ENCODE measurements around the gene RFX7.
"Not testable (repeated sequence)": the region's sequence is repeated elsewhere in the genome, so short reads cannot be mapped to it uniquely, and the experiment has no call there.

Gene RFX7

GRCh38 chr15:56243163-56244037 lies at the start of gene RFX7:
Gene RFX7, minus strand, starts transcription at chr15:56243879. Its CDS starts 594 bp downstream, at chr15:56243285.
- DNase-seq (ENCODE audit: low spot score) = peak; percentile 89

DNA sequence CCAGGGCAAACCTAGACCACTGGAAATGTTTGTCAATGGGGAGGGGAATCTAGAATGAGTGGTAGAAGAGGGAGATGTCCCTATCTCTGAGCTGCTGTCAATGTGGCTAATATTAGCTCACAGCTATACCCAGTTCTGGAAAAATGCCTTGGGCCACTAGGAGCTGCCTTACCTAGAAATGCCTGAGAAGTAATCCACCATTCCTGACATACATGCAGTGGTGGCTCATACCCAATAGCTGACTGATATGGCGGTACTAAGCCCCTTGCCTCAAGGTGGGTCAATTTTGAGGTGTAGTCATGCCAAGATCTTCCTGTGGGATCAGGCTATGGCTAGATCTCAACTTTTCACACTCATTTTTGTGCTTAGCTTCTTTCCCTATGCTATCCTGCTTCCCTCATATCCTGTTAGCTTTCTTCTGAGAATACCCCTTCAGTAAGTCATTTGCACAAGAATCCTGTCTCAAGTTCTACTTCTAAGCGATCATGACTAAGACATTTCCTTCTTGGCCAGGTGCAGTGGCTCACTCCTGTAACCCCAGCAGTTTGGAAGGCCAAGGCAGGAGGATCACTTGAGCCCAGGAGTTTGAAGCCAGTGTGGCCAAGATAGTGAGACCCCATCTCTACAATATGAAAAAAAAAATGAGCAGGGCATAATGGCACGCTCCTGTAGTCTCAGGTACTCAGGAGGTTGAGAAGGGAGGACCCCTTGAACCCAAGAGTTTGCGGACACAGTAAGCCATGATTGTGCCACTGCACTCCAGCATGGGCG lies 49.1 kb upstream of the RFX7 start:
- DNase-seq (ENCODE audit: low spot score) = no peak

DNA sequence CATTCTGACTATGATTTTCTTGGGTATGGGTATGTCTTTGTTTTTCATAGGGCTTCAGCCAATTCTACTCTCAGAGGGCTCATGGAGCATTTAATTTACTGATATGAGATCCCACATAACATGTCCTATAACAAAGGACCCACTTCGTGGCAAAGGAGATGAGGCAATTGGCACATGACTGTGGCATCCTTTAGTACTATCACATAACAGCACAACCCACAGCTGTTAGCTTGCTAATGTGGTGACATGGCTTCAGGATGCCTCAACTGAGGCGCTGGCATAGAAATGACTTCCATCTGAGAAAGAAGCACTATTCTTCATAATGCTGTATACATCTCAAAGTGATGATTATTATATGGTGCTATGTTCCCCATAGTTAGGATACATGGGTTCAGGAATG lies 48.1 kb upstream of the RFX7 start:
- DNase-seq (ENCODE audit: low spot score) = no peak

DNA sequence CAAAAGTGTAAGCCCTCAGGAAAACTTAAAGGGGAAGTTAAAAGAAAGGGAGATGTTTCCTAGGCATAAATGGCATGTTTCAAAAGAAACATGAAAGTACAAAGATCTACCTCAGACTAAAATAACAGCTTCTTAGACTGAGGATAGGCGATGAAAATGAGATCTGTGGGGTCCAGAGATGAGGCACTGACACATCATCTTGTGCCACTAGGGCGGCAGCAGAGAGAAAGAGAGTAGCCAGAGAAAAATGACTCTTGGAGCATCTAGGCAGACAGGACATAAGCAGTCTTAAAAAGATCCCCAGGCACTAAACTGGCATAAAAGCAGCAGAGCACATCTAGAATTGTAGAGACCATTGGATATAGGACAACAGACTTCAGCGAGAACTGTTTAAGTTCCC lies 42.5 kb upstream of the RFX7 start:
- no peak for DNase-seq (ENCODE audit: low spot score)

DNA sequence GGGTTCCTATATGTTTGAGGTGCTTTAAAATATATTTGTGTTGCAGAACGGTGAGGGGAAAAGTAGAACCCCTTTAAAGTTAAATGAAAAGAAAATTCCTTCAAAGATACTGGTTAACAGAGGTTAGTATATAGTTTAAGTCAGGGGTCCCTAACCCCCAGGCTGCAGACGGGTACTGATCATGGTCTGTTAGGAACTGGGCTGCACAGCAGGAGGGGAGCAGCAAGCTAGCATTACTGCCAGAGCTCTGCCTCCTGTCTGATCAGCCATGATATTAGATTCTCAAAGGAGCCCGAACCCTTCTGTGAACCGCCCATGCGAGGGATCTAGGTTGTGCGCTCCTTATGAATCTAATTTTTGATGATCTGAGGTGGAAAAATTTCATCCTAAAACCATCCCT lies 37.5 kb upstream of the RFX7 start:
- no peak for DNase-seq (ENCODE audit: low spot score)

DNA sequence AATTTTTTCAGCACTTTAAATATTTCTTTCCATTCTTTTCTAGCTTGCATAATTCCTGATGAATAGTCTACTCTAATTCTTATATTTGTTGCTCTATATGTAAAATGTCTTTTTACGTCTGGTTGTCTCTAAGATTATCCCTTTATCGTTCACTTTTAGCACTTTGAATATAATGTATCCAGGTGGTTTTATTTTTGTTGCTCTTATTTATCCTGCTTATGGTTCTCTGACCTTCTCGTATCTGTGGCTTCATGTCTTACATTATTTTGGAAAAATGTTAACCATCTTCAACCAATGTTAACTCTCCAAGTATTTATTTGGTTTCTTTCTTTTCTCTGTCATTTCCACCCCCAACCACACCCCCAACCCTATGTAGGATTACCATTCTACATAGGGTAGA lies 30.0 kb upstream of the RFX7 start:
- DNase-seq (ENCODE audit: low spot score) = no peak

GRCh38 chr15:56272454-56272853 lies 28.8 kb upstream of the RFX7 start:
- DNase-seq (ENCODE audit: low spot score) = no peak

DNA sequence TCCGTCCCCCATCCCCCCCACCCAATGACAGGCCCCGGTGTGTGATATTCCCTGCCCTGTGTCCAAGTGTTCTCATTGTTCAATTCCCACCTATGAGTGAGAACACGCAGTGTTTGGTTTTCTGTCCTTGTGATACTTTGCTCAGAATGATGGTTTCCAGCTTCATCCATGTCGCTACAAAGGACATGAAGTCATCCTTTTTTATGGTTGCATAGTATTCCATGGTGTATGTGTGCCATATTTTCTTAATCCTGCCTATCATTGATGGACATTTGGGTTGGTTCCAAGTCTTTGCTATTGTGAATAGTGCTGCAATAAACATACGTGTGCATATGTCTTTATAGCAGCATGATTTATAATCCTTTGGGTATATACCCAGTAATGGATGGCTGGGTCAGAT lies 22.8 kb upstream of the RFX7 start:
- not testable (repeated sequence) for DNase-seq (ENCODE audit: low spot score)

DNA sequence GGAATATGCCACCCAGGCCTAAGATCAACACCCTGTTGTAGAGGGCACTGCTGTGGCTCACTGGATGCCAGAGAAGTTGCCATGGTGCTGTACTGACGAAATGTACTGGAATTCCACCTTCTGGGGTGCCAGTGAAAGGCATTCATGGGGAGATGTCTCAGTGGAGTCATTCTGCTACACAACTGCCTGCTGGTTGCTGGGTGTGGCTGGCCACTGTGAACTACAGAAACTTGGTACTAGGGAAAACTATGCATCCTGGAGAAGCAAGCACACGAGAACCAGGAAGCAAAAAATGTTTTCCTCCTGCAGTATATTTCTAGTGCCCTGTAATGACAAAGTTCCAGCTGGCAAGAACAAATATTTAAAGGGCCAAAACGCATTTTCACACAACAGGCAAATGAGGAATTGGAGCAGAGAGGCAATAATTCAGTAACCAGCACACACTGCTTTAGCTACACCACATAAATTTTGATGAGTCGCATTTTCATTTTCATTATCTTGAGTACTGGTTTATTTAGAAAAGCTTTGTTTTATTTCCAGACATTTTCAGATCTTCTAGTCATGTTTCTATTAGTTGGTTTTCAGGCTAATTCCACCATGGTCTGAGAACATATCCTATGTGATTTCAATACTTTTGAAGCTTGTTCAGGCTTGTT lies 18.3 kb upstream of the RFX7 start:
- no peak for DNase-seq (ENCODE audit: low spot score)

GRCh38 chr15:56257306-56257705 lies 13.6 kb upstream of the RFX7 start:
- not testable (repeated sequence) for DNase-seq (ENCODE audit: low spot score)

GRCh38 chr15:56254265-56254664 lies 10.6 kb upstream of the RFX7 start:
- DNase-seq (ENCODE audit: low spot score) = no peak

DNA sequence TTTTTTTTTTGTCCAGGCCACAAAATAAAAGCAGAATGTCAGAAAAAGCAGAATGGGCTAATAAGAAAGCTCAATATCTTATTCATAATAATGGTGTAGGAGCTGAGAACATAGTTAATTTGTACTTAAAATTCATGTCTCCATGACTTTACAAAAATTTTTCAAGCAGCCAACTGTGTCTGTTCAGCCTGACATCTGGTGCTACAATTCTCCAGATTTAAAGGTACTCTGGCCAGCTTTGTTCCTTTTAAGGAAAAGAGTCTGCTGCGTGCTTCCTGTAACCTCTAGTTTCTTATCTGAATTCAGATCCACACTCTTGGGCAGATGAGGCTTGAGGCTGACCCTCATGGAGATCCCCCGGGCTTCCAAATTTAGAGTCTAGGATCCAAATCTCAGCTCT lies 8.7 kb upstream of the RFX7 start:
- DNase-seq (ENCODE audit: low spot score) = no peak

GRCh38 chr15:56251315-56252095 lies 7.8 kb upstream of the RFX7 start:
- DNase-seq (ENCODE audit: low spot score) = no peak

DNA sequence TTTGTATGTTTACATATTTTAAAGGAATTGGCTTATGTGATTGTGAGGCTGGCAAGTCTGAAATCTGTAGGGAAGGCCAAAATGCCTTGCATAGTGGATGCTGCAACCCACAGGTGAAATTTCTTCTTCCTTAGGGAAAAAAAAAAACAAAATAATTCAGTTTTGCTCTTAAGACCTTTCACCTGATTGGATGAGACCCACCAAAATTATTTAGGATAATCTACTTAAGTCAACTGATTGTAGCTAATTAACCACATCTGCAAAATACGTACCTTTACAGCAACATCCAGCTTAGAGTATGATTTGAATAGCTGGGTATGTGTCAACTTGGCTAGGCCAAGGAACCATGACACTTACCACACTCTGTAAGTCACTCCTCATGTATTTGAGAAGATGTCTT lies 6.9 kb upstream of the RFX7 start:
- no peak for DNase-seq (ENCODE audit: low spot score)

DNA sequence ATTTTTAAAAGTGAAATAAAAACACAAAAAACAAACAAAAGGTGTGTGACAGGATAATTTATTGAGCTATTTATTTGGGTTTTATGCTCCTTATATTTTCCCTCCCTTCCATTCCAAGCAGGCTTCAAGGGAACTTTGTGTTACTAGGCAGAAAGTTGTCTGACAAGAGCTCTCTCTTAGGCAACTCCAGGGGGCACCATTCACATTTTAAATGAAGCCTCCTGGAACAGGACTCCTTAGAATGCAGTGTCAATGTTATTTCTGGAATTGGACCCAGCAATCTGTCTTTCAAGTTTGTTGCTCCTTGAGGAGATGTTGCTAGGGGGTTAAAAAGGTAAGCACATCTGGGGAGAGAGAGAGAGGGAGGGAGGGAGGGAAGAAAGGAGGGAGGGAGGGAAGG lies 5.4 kb upstream of the RFX7 start:
- DNase-seq (ENCODE audit: low spot score) = peak; percentile 26

- no peak for DNase-seq (ENCODE audit: low spot score)
Measured at GRCh38 chr15:56248311-56248992, 4.8 kb upstream of the RFX7 start.

DNA sequence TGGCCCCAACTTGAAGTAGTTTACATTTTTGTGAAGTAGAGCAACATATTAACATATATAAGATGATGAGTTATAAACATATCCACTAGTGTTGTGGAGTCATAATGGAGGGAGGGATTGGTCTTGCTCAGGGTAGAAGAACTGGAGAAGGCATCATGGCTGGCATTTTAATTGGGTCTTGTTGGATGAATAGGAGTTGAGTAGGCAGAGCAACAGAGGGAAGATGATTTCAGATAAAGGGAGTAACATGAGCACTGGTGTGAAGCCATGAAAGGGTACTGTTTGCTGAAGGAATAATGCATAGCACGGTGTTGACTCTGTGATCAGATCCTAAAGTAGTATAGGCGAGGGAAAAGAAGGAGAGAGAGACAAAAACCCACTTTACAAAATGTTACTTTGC lies 3.6 kb upstream of the RFX7 start:
- DNase-seq (ENCODE audit: low spot score) = no peak

GRCh38 chr15:56245871-56246814 lies 2.5 kb upstream of the RFX7 start:
- peak; percentile 82 for DNase-seq (ENCODE audit: low spot score)

DNA sequence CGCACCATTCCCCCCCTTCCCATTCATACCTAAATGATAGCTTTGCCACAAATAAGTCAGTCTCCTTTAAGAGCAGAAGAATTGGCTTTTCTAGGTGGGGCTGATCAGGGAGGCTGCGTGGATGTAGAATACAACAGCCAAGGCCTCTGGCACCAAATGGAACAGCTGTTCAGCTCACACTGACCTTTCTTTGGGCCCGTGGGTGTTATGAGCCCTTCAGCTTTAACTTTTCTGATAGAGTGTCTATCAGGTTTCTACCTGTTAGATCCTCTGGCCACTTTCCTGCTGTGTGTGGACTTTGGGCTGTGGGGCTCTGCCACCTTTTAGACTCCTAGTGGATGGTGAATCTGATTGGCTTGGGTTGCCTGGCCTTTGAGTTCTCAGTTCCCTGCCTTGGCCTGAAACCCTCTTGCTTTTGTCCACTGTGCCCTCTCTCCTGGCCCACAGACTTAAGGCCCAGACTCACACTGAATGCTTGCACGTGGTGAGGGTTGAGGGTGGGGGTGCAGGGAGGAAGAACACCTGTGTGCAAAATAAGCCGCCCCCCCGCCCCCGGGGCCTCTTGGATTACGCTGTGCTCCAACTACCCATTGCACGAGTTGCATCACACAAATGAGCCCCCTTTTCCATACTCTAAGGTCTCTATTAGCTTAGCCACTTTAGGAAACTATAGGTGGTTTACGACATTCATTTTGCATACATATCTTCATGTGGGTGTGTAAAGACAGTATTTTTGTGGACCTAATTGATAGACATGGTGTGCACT lies 1.3 kb upstream of the RFX7 start:
- no peak for DNase-seq (ENCODE audit: low spot score)
